IMR-90 (cell line): Measurements from ENCODE around the gene KCNK3.

Experiments used
- CTCF ChIP-seq: conservative IDR thresholded peaks from 2 replicates; pipeline ENCODE4 v1.5.1; 2012; ENCODE audit warnings: mild to moderate bottlenecking, low read depth, low read length, improper control_type of control experiment
- POLR2A ChIP-seq: IDR thresholded peaks from 2 replicates; pipeline ENCODE4 v1.6.1; 2012; ENCODE audit warnings: mild to moderate bottlenecking, low read depth, low read length
- RFX5 ChIP-seq: IDR thresholded peaks from 2 replicates; pipeline ENCODE4 v1.8.0; 2012; ENCODE audit warnings: low read depth, mild to moderate bottlenecking, low read length, moderate library complexity

GRCh38 chr2:26670171-26670570 is 22.4 kb upstream of the KCNK3 start:
- TF ChIP-seq RFX5, result no peak
- TF ChIP-seq CTCF, result no peak
- no peak for TF ChIP-seq POLR2A
